GM12801 (cell line): Measurements from ENCODE around the gene PTPRM.

Experiments
- TF ChIP-seq, protein P1 (sequence below): IDR thresholded peaks from one replicate; pipeline ENCODE4 v1.5.1; 2011; ENCODE audit warnings: control low read depth; ENCODE audit not compliant: insufficient read length; ENCODE audit errors: extremely low read depth

The PTPRM gene

DNA sequence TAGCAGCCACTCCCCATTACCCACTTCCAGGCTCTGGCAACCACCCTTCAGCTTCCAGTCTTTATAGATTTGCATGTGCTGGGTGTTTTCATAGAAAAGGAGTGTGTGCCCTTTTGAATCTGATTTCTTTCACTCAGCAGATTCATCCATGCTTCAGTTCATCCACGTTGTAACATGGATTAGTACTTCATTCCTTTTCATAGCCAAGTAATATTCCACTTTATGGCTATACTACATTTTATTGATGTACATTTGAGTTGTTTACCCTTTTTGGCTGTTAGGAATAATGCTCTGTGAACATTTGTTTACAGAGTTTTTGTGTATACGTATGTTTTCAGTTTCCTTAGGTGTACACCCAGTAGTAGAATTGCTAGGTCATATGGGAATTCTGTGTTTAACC, 836.6 kb downstream of the PTPRM start:
- TF ChIP-seq, protein P1, sequence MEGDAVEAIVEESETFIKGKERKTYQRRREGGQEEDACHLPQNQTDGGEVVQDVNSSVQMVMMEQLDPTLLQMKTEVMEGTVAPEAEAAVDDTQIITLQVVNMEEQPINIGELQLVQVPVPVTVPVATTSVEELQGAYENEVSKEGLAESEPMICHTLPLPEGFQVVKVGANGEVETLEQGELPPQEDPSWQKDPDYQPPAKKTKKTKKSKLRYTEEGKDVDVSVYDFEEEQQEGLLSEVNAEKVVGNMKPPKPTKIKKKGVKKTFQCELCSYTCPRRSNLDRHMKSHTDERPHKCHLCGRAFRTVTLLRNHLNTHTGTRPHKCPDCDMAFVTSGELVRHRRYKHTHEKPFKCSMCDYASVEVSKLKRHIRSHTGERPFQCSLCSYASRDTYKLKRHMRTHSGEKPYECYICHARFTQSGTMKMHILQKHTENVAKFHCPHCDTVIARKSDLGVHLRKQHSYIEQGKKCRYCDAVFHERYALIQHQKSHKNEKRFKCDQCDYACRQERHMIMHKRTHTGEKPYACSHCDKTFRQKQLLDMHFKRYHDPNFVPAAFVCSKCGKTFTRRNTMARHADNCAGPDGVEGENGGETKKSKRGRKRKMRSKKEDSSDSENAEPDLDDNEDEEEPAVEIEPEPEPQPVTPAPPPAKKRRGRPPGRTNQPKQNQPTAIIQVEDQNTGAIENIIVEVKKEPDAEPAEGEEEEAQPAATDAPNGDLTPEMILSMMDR, result no peak

DNA sequence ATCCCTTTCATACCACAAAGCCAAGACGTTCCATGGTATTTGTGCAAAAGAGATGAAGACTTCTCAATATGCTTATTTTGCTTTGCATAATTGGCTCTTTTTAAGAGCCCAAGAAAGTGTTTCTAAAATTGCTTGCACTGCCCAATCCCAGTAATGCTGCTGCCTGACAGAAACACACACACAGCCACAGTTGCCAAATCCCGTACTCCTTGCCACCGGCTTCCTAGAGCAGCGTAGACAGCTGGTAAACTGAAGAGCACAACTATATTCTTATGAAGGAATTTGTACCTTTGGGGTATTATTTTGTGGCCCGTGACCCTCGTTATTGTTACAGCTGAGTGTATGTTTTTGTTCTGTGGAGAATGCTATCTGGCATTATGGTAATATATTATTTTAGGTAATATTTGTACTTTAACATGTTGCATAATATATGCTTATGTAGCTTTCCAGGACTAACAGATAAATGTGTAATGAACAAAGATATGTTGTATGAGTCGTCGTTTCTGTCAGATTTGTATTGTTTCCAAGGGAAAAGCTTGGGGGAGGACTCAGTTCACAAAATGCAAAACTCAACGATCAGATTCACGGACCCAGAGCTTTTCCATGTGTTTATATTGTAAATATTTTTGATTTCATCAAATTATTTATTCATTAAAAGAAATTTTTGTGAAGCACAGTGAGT, 839.2 kb downstream of the PTPRM start:
- TF ChIP-seq, protein P1, result no peak

DNA sequence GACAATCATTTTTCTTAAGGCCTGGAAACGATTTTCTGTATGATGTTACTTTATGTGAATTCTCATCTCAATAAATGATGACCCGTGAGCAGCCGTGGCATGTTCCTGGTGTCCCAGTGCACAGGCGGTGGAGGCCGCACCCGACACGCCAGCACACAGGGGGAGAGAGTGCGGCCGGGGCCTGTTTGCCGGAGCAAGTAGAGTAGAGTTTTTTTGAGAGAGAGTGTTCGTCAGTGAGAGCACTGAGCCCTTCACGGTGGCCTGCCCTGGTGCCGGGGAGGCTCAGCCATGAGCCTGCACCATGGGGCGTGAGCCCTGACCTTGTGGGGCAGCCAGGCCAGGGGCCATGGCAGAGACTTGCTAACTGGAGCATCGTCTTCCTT, 839.7 kb downstream of the PTPRM start:
- TF ChIP-seq, protein P1, result no peak

DNA sequence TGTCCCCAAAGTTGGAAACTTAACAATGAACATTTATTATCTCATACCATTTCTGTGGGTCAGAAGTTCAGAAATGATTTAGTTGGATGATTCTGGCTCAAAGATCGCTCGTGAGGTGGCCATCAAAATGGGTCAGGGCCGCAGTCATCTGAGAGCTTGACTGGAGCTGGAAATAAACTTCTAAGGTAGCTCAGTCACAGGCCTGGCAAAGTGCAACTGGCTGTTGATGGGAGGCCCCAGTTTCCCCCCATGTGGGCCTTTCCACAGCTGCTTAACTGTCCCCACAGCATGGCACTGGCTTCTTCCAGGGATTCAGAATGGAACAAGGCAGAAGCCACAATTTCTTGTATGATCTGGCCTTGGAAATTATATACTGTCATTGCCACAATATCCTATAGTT, 842.0 kb downstream of the PTPRM start:
- TF ChIP-seq, protein P1, result no peak

DNA sequence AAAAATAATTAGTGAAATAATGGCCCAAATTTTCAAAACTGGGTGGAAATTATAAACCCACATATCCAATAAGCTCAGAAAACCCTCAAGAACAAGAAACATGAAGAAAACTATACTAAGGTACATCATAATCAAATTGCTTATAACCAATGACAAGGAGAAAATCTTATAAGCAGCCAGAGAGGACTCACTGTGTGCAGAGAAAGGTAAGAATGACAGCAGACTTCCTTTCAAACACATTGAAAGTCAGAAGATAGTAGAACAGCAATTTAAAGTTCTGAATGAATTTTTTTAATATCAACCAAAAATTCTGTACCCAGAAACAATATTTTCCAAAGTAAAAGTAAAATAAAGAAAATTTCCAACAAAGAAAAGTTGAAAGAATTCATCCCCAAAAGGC, 844.4 kb downstream of the PTPRM start:
- TF ChIP-seq, protein P1, result no peak

DNA sequence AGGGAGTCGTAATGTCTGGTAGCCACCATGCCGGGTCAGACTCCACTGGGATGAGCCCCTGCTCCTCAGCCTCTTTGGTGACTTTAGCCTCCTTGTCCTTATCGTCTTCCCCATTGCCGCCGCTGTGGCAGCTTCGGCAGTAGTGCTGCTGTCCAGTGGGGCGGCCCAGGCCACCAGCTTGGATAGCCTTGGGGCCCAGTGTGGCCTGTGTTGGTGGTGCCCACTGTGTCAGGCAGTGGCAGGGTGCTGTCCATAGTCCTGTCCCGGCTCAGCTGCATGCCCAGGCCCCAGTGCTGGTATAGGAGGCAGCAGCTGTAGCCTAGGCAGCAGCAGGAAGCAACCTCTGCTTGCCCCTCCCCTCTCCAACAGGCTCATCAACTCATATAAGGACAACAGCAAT, 845.0 kb downstream of the PTPRM start:
- TF ChIP-seq, protein P1, result no peak

DNA sequence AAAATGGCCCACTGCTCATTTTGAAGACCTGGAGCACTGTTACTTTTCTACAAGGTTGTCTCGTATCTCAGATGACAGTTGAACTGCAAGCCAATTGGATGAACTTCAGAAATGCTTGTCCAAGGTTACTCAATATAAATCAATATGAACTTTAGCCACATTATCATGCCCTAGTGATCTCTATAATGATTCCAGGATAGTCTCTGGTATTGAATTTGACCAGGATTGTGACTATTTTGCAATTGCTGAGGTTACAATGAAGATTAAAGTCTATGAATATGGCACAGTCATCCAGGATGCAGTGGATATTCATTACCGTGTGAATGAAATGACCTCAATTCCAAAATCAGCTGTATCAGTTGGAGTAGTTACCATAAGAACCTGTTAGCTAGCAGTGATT, 846.1 kb downstream of the PTPRM start:
- TF ChIP-seq, protein P1, result no peak

DNA sequence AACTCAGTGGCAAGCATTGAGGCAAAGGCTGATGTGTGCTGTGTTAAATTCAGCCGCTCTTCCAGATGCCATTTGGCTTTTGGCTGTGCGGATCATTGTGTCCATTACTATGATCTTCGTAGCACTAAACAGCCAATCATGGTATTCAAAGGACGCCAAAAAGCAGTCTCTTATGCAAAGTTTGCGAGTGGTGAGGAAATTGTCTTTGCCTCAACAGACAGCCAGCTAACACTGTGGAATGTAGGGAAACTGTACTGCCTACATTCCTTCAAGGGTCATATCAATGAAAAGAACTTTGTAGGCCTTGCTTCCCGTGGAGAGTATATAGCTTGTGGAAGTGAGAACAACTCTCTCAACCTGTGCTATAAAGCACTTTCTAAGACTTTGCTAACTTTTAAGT, 846.6 kb downstream of the PTPRM start:
- TF ChIP-seq, protein P1, result no peak
